Spleen (tissue), 11 donors: Measurements from ENCODE around the gene DPYD. TPM values are rescaled to one million over a fixed set of nuclear protein-coding genes. Genes with fewer than 3 reads are reported as not detected.

Experiments
- DNase-seq: peaks from one replicate; pipeline ENCODE4 v3.0.0-alpha.2; 2020
- H3K27ac ChIP-seq, 8 donors: fragments of 200-600 bp; sonication (generic) in 7 of 8; 1 replicate in 4 of 8; 2 replicates in 4 of 8; pipeline versions ENCODE4 v1.5.0 to v1.8.0; 2016 to 2021; ENCODE audit warnings: inconsistent platforms in 4 of 8, mild to moderate bottlenecking in 4 of 8, moderate library complexity in 1 of 8
- H3K27me3 ChIP-seq, 7 donors: fragments of 200-600 bp; sonication (generic) in 6 of 7; replicated peaks in 1 of 7; 1 replicate in 4 of 7; 2 replicates in 3 of 7; pipeline versions ENCODE4 v1.5.0 to v1.8.0; 2016 to 2021; ENCODE audit warnings: inconsistent platforms in 3 of 7, mild to moderate bottlenecking in 1 of 7
- H3K36me3 ChIP-seq, 6 donors: fragments of 200-600 bp; sonication (generic) in 5 of 6; 1 replicate in 4 of 6; 2 replicates in 2 of 6; pipeline versions ENCODE4 v1.5.0 to v1.8.0; 2016 to 2021; ENCODE audit warnings: inconsistent platforms in 2 of 6
- H3K4me1 ChIP-seq, 6 donors: fragments of 200-600 bp; sonication (generic) in 5 of 6; 1 replicate in 3 of 6; 2 replicates in 3 of 6; pipeline versions ENCODE4 v1.5.0 to v1.8.0; 2016 to 2021; ENCODE audit warnings: inconsistent platforms in 3 of 6
- H3K4me3 ChIP-seq, 8 donors: fragments of 200-600 bp; sonication (generic) in 7 of 8; 1 replicate in 4 of 8; 2 replicates in 4 of 8; pipeline versions ENCODE4 v1.5.0 to v1.8.0; 2016 to 2021; ENCODE audit warnings: inconsistent platforms in 4 of 8, mild to moderate bottlenecking in 4 of 8, moderate library complexity in 2 of 8
- H3K9me3 ChIP-seq, 8 donors: fragments of 200-600 bp; sonication (generic) in 7 of 8; 1 replicate in 4 of 8; 2 replicates in 4 of 8; pipeline versions ENCODE4 v1.5.0 to v1.8.0; 2016 to 2021; ENCODE audit warnings: inconsistent platforms in 4 of 8
- CTCF ChIP-seq, 11 experiments: fragments of 200-600 bp in 7 of 11; fragments of 450-650 bp in 4 of 11; sonication (generic) in 4 of 11; IDR thresholded peaks in 8 of 11; conservative IDR thresholded peaks in 3 of 11; 1 replicate in 7 of 11; 2 replicates in 4 of 11; pipeline versions ENCODE4 v1.4.0 to v1.8.0; 2016 to 2021; ENCODE audit warnings: antibody characterized with exemption in 11 of 11, inconsistent platforms in 4 of 11, mild to moderate bottlenecking in 1 of 11
- POLR2A ChIP-seq, 3 donors: fragments of 450-650 bp; IDR thresholded peaks; one replicate each; pipeline ENCODE4 v1.5.1; 2017; ENCODE audit warnings: antibody characterized with exemption in 3 of 3, mild to moderate bottlenecking in 1 of 3
- POLR2AphosphoS5 ChIP-seq, 3 donors: sonication (generic); formaldehyde crosslinking; IDR thresholded peaks; one replicate each; pipeline ENCODE4 v1.5.1; 2017; ENCODE audit warnings: antibody characterized with exemption in 3 of 3
- WGBS, 5 donors: extraction: QIAGEN DNeasy Blood & Tissue Kit in 3 of 5; methylation state at CpG; one replicate each; pipeline versions ENCODE4 v1.1.5 to v1.1.7; 2013 to 2018; 5-methylcytosine and 5-hydroxymethylcytosine counted together
- intact Hi-C: fragments of 100-400 bp; cut with DNase I; formaldehyde crosslinking; loops from one replicate; pipeline ENCODE4 v1.15.0; 2023; ENCODE audit warnings: low total_unique reads
- polyA plus RNA-seq, 3 donors: library from polyadenylated mRNA; stranded (reverse); fragments of 200-250 nt; gene quantifications; one replicate each; pipeline ENCODE4 v1.2.1, GENCODE V29; 2013
- total RNA-seq, 7 donors: library from RNA; depleted of rRNA in 3 of 7; stranded (reverse); fragments of >200 nt in 3 of 7; fragmentation: NEBNext Ultra II Directional in 4 of 7; extraction: Animal tissue kit (Norgen Biotek cat#: 25700) in 4 of 7; gene quantifications; one replicate each; pipeline versions ENCODE4 v1.1.0 to v1.2.1, GENCODE V29; 2016 to 2021
- donor health status: healthy with polysubstance abuse.
- donor health status: DM: no; HTN: no; CAD: no; lungs with moderate emphysema.
- donor health status: DM: no; HTN: no; CAD: no.
- donor health status: Bipolar disorder and iron deficiency.
- donor health status: healthy.
- donor health status: DM: no; HTN: no; CAD: no.
- donor health status: DM: yes; HTN: yes; CAD: no.

Gene DPYD
- total and polyA plus RNA-seq, 10 donors = 7.3 to 114 (median 92.3) TPM

DNA sequence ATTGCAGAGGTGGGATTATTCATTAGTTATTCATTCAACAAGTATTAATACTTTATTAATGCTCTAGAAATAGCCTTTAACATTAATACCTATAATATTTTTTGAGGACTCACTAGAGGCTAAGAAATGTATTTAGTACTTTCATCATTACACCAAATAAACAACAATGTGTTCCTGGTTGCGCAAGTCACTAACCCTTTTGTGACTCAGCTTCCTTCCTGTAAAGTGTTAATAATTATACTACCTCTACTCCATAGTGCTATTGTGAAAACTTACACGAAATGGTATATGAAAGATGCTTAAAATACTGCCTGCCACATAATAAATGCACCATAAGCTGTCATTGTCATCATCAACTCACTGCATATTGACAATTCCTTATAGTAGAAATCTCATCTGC lies 431.0 kb downstream of the DPYD start:
- Histone ChIP-seq H3K9me3 (no peaks in the 10 kb centered on the region), H3K27ac (peak overlapping the region in 1 of 8 donors; percentile 7), H3K4me1 (no peaks in the 10 kb centered on the region), H3K4me3 (no peak overlapping the region), H3K36me3 (no peaks in the 10 kb centered on the region), H3K27me3 (no peaks in the 10 kb centered on the region)
- TF ChIP-seq POLR2AphosphoS5 (IDR thresholded peaks at IDR 0.05) = no peak
- no peak for TF ChIP-seq CTCF (IDR thresholded peaks at IDR 0.05 in 8 of 11, conservative IDR thresholded peaks at IDR 0.05 in 3 of 11)
- no peak for TF ChIP-seq POLR2A (IDR thresholded peaks at IDR 0.05)
- DNase-seq = no peak
- WGBS, 5 donors = 26 to 66% (median 48%) methylated on average over 2 of the region's 2 CpGs
- intact Hi-C loops = no loop called here

GRCh38 chr1:97488530-97488929 lies 432.3 kb downstream of the DPYD start:
- WGBS, 5 donors = 59 to 100% (median 94%) methylated on average over 2 of the region's 2 CpGs
- no peak for DNase-seq
- Histone ChIP-seq H3K4me1 (no peaks in the 10 kb centered on the region), H3K4me3 (no peak overlapping the region), H3K27me3 (no peaks in the 10 kb centered on the region), H3K36me3 (no peaks in the 10 kb centered on the region), H3K9me3 (no peaks in the 10 kb centered on the region), H3K27ac (no peak overlapping the region)
- intact Hi-C loops = no loop called here
- TF ChIP-seq CTCF (IDR thresholded peaks at IDR 0.05 in 8 of 11, conservative IDR thresholded peaks at IDR 0.05 in 3 of 11) = no peak
- no peak for TF ChIP-seq POLR2A (IDR thresholded peaks at IDR 0.05)
- TF ChIP-seq POLR2AphosphoS5 (IDR thresholded peaks at IDR 0.05) = no peak

DNA sequence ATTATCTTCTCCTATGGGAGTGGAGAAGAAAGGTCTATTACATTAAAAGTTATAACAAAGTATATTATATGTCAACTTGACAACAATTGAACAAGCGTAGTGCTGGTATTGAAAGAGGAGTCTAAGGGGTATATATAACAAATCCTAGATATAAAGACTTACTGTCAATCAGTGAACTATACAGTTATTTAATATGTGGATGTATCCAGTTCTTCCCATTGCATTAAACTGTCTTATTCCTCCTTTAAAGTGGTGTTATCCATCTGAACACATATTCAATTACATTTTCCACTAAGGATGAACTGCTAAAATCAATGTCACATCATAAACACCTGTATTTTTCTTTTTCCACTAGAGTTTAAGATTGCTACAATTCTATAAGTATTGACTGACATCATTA lies 438.8 kb downstream of the DPYD start:
- TF ChIP-seq CTCF (IDR thresholded peaks at IDR 0.05 in 8 of 11, conservative IDR thresholded peaks at IDR 0.05 in 3 of 11) (no peak), POLR2AphosphoS5 (IDR thresholded peaks at IDR 0.05) (no peak), POLR2A (IDR thresholded peaks at IDR 0.05) (no peak)
- 88 to 100% (median 96%) methylated on average over 1 of the region's 1 CpG for WGBS, 5 donors
- Histone ChIP-seq H3K4me3 (no peak overlapping the region), H3K36me3 (peaks cover 0 to 13% (median 0%) of the 10 kb centered on the region in 6 donors), H3K4me1 (no peaks in the 10 kb centered on the region), H3K9me3 (peaks cover 0 to 8% (median 0%) of the 10 kb centered on the region in 8 donors), H3K27me3 (no peaks in the 10 kb centered on the region), H3K27ac (no peak overlapping the region)
- intact Hi-C loops = no loop called here
- DNase-seq = no peak

DNA sequence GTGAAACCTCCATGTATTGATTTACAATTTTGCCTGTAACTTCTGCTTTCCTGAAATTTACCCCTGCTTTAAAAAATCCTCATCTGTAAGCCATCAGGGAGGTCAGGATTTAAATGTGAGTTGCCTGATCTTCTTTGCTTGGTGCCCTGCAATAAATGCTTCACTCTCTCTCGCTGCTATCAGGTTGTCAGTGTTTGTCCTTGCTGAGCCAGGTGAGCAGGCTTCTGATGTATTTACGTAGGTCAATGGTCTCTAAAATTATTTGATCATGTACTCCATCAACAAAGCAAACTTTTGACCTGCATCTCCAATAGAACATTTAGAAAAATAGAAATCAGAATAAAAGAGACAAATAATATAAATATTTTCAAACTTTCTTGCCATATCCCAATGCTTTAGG lies 453.4 kb downstream of the DPYD start:
- Histone ChIP-seq H3K9me3 (peaks cover 0 to 26% (median 15%) of the 10 kb centered on the region in 8 donors), H3K36me3 (peaks cover 0 to 22% (median 0%) of the 10 kb centered on the region in 6 donors), H3K4me1 (peaks cover 0 to 3% (median 0%) of the 10 kb centered on the region in 6 donors), H3K27me3 (no peaks in the 10 kb centered on the region), H3K27ac (no peak overlapping the region), H3K4me3 (no peak overlapping the region)
- TF ChIP-seq CTCF (IDR thresholded peaks at IDR 0.05 in 8 of 11, conservative IDR thresholded peaks at IDR 0.05 in 3 of 11) (no peak), POLR2AphosphoS5 (IDR thresholded peaks at IDR 0.05) (no peak)
- intact Hi-C loops = no loop called here
- DNase-seq = no peak
- WGBS, 5 donors = 91 to 98% (median 92%) methylated on average over 2 of the region's 2 CpGs
